CD4-positive, CD25-positive, alpha-beta regulatory T cell (primary cell): Measurements from ENCODE around the gene GABRA5. TPM values are rescaled to one million over a fixed set of nuclear protein-coding genes. Genes with fewer than 3 reads are reported as not detected.

ENCODE experiments used
- ATAC-seq, 2 donors: fragments of 150-1000 bp; cut with Tn5 transposase; one replicate each; pipeline ENCODE4 v1.10.0; 2021; ENCODE audit warnings: low read depth in 2 of 2, moderate number of reproducible peaks in 2 of 2, moderate library complexity in 1 of 2
- DNase-seq, 3 donors: peaks; one replicate each; pipeline versions ENCODE4 v3.0.0 to v3.0.0-alpha.2; 2012 to 2022; ENCODE audit warnings: mixed read lengths in 1 of 3
- H3K27ac ChIP-seq: one replicate; pipeline ENCODE4 v1.7.0; 2013; ENCODE audit warnings: mild to moderate bottlenecking, low read length; ENCODE audit not compliant: insufficient read depth, poor library complexity, severe bottlenecking
- H3K27me3 ChIP-seq: one replicate; pipeline ENCODE4 v1.7.0; 2013; ENCODE audit warnings: low read length; ENCODE audit not compliant: control insufficient read depth, insufficient read depth
- H3K36me3 ChIP-seq: one replicate; pipeline ENCODE4 v1.7.0; 2013; ENCODE audit warnings: mild to moderate bottlenecking, low read length, moderate library complexity; ENCODE audit not compliant: control insufficient read depth, insufficient read depth
- H3K4me1 ChIP-seq: 2 replicates; pipeline ENCODE4 v1.7.0; 2013; ENCODE audit warnings: mild to moderate bottlenecking, low read length; ENCODE audit not compliant: insufficient read depth, control insufficient read depth, poor library complexity, severe bottlenecking
- H3K4me3 ChIP-seq: one replicate; pipeline ENCODE4 v1.7.0; 2013; ENCODE audit warnings: low read depth, mild to moderate bottlenecking, low read length, moderate library complexity
- H3K9me3 ChIP-seq, 2 experiments: 1 replicate in 1 of 2; 2 replicates in 1 of 2; pipeline ENCODE4 v1.7.0; 2013; ENCODE audit warnings: low read length in 2 of 2, mild to moderate bottlenecking in 1 of 2, moderate library complexity in 1 of 2; ENCODE audit not compliant: control insufficient read depth in 2 of 2
- H3K27ac Mint-ChIP-seq, 3 donors: one replicate each; pipeline ENCODE4 v1.8.0; 2020 to 2022; ENCODE audit warnings: mild to moderate bottlenecking in 3 of 3, mixed read lengths in 3 of 3, moderate library complexity in 2 of 3
- H3K27me3 Mint-ChIP-seq: one replicate; pipeline ENCODE4 v1.8.0; 2022; ENCODE audit warnings: mild to moderate bottlenecking, mixed read lengths
- H3K36me3 Mint-ChIP-seq: one replicate; pipeline ENCODE4 v1.8.0; 2020; ENCODE audit warnings: mixed read lengths
- H3K4me1 Mint-ChIP-seq, 4 donors: one replicate each; pipeline ENCODE4 v1.8.0; 2020 to 2022; ENCODE audit warnings: mixed read lengths in 4 of 4, mild to moderate bottlenecking in 1 of 4
- H3K4me3 Mint-ChIP-seq, 4 donors: one replicate each; pipeline ENCODE4 v1.8.0; 2020 to 2022; ENCODE audit warnings: mild to moderate bottlenecking in 4 of 4, mixed read lengths in 4 of 4, moderate library complexity in 3 of 4
- H3K9me3 Mint-ChIP-seq, 7 donors: one replicate each; pipeline ENCODE4 v1.8.0; 2020 to 2022; ENCODE audit warnings: mixed read lengths in 7 of 7, mild to moderate bottlenecking in 3 of 7, moderate library complexity in 2 of 7
- polyA plus RNA-seq, 4 donors: library from polyadenylated mRNA; unstranded; fragments of 300-500 nt; fragmentation: Illumina TruSeq; gene quantifications; one replicate each; pipeline ENCODE4 v1.2.3, GENCODE V29; 2021
- total RNA-seq: library from RNA; stranded (reverse); gene quantifications from one replicate; pipeline ENCODE4 v1.2.3, GENCODE V29; 2022

Gene GABRA5
- total and polyA plus RNA-seq, 5 donors from 2014 or later = not detected

GRCh38 chr15:26844901-26845300 is 22.0 kb upstream of the GABRA5 start:
- Mint-ChIP-seq H3K4me1 (no peaks in the 10 kb centered on the region), H3K27ac (no peak overlapping the region), H3K27me3 (no peaks in the 10 kb centered on the region), H3K9me3 (peaks cover 0 to 17% (median 5%) of the 10 kb centered on the region in 7 donors), H3K4me3 (no peak overlapping the region), H3K36me3 (no peaks in the 10 kb centered on the region)
- no peaks in the 10 kb centered on the region for H3K4me1 ChIP-seq
- H3K36me3 ChIP-seq = no peaks in the 10 kb centered on the region
- ATAC-seq (no peak), DNase-seq (no peak)
- no peak overlapping the region for H3K27ac ChIP-seq
- H3K9me3 ChIP-seq = peaks cover 0 to 2% of the 10 kb centered on the region in 2 experiments
- H3K27me3 ChIP-seq = no peaks in the 10 kb centered on the region
- no peak overlapping the region for H3K4me3 ChIP-seq

GRCh38 chr15:26848498-26848897 is 18.4 kb upstream of the GABRA5 start:
- Histone ChIP-seq H3K4me1 (no peaks in the 10 kb centered on the region), H3K4me3 (no peak overlapping the region), H3K9me3 (peaks cover 0 to 2% of the 10 kb centered on the region in 2 experiments), H3K36me3 (no peaks in the 10 kb centered on the region), H3K27me3 (no peaks in the 10 kb centered on the region), H3K27ac (no peak overlapping the region)
- H3K27ac Mint-ChIP-seq = no peak overlapping the region
- ATAC-seq (no peak), DNase-seq (no peak)
- H3K36me3 Mint-ChIP-seq = no peaks in the 10 kb centered on the region
- no peaks in the 10 kb centered on the region for H3K4me1 Mint-ChIP-seq
- H3K27me3 Mint-ChIP-seq = no peaks in the 10 kb centered on the region
- peaks cover 0 to 12% (median 6%) of the 10 kb centered on the region in 7 donors for H3K9me3 Mint-ChIP-seq
- no peak overlapping the region for H3K4me3 Mint-ChIP-seq

GRCh38 chr15:26850161-26850560 is 16.7 kb upstream of the GABRA5 start:
- H3K4me3 Mint-ChIP-seq = no peak overlapping the region
- no peaks in the 10 kb centered on the region for H3K4me1 Mint-ChIP-seq
- H3K36me3 Mint-ChIP-seq = no peaks in the 10 kb centered on the region
- Histone ChIP-seq H3K27ac (no peak overlapping the region), H3K27me3 (no peaks in the 10 kb centered on the region), H3K4me3 (no peak overlapping the region), H3K9me3 (peaks cover 0 to 2% of the 10 kb centered on the region in 2 experiments), H3K4me1 (no peaks in the 10 kb centered on the region), H3K36me3 (no peaks in the 10 kb centered on the region)
- H3K9me3 Mint-ChIP-seq = peaks cover 0 to 14% (median 6%) of the 10 kb centered on the region in 7 donors
- DNase-seq (no peak), ATAC-seq (no peak)
- no peaks in the 10 kb centered on the region for H3K27me3 Mint-ChIP-seq
- H3K27ac Mint-ChIP-seq = no peak overlapping the region

- no peak overlapping the region for H3K27ac ChIP-seq
- Mint-ChIP-seq H3K36me3 (no peaks in the 10 kb centered on the region), H3K9me3 (peaks cover 0 to 13% (median 6%) of the 10 kb centered on the region in 7 donors), H3K4me3 (no peak overlapping the region), H3K4me1 (no peaks in the 10 kb centered on the region), H3K27me3 (no peaks in the 10 kb centered on the region), H3K27ac (no peak overlapping the region)
- H3K27me3 ChIP-seq = no peaks in the 10 kb centered on the region
- no peak overlapping the region for H3K4me3 ChIP-seq
- DNase-seq (no peak), ATAC-seq (no peak)
- no peaks in the 10 kb centered on the region for H3K36me3 ChIP-seq
- peaks cover 0 to 2% of the 10 kb centered on the region in 2 experiments for H3K9me3 ChIP-seq
- no peaks in the 10 kb centered on the region for H3K4me1 ChIP-seq
These were observed 13.9 kb upstream of the GABRA5 start for GRCh38 chr15:26852980-26853379.

GRCh38 chr15:26854435-26854834 is 12.4 kb upstream of the GABRA5 start:
- no peak overlapping the region for H3K27ac ChIP-seq
- H3K4me1 ChIP-seq = no peaks in the 10 kb centered on the region
- no peak overlapping the region for H3K4me3 Mint-ChIP-seq
- no peak overlapping the region for H3K27ac Mint-ChIP-seq
- H3K9me3 Mint-ChIP-seq = peaks cover 0 to 7% (median 0%) of the 10 kb centered on the region in 7 donors
- H3K4me3 ChIP-seq = no peak overlapping the region
- H3K9me3 ChIP-seq = no peaks in the 10 kb centered on the region
- no peaks in the 10 kb centered on the region for H3K27me3 ChIP-seq
- no peaks in the 10 kb centered on the region for H3K36me3 Mint-ChIP-seq
- no peaks in the 10 kb centered on the region for H3K36me3 ChIP-seq
- no peaks in the 10 kb centered on the region for H3K27me3 Mint-ChIP-seq
- H3K4me1 Mint-ChIP-seq = no peaks in the 10 kb centered on the region
- ATAC-seq = no peak
- no peak for DNase-seq

GRCh38 chr15:26864664-26865191 is 2.1 kb upstream of the GABRA5 start:
- Mint-ChIP-seq H3K36me3 (no peaks in the 10 kb centered on the region), H3K4me1 (no peaks in the 10 kb centered on the region), H3K27ac (no peak overlapping the region), H3K27me3 (peaks cover 12% of the 10 kb centered on the region), H3K4me3 (no peak overlapping the region), H3K9me3 (peaks cover 0 to 4% (median 0%) of the 10 kb centered on the region in 7 donors)
- DNase-seq = no peak
- Histone ChIP-seq H3K27ac (no peak overlapping the region), H3K36me3 (no peaks in the 10 kb centered on the region), H3K9me3 (no peaks in the 10 kb centered on the region), H3K4me1 (no peaks in the 10 kb centered on the region), H3K27me3 (no peaks in the 10 kb centered on the region), H3K4me3 (no peak overlapping the region)
- no peak for ATAC-seq

GRCh38 chr15:26867200-26868007 is 542 bp downstream of the GABRA5 start:
- Mint-ChIP-seq H3K4me3 (no peak overlapping the region), H3K27ac (no peak overlapping the region), H3K4me1 (no peaks in the 10 kb centered on the region), H3K9me3 (peaks cover 0 to 1% (median 0%) of the 10 kb centered on the region in 7 donors), H3K27me3 (peaks cover 12% of the 10 kb centered on the region), H3K36me3 (no peaks in the 10 kb centered on the region)
- no peaks in the 10 kb centered on the region for H3K4me1 ChIP-seq
- ATAC-seq = no peak
- H3K27me3 ChIP-seq = no peaks in the 10 kb centered on the region
- no peak overlapping the region for H3K4me3 ChIP-seq
- no peaks in the 10 kb centered on the region for H3K36me3 ChIP-seq
- H3K9me3 ChIP-seq = no peaks in the 10 kb centered on the region
- DNase-seq = no peak
- no peak overlapping the region for H3K27ac ChIP-seq
